Measurements from ENCODE around the gene TOX2. TPM values are rescaled to one million over a fixed set of nuclear protein-coding genes. Genes with fewer than 3 reads are reported as not detected.

Gene TOX2
- total and polyA plus RNA-seq, 2 of the 8 experiments (the other 6 are each of a cell fraction or from before 2014, with no cell fraction given): 1.8 to 3.4 TPM

- Histone ChIP-seq H3K36me3 (ENCODE audit: control insufficient read depth in 2 of 4, insufficient read depth in 4 of 4, low read length in 3 of 4) (no peaks in the 10 kb centered on the region), H3K9me3 (ENCODE audit: insufficient read depth in 2 of 2, low read depth in 1 of 2, low read length in 1 of 2) (no peaks in the 10 kb centered on the region), H3K23ac (ENCODE audit: insufficient read length) (no peak overlapping the region), H3K18ac (ENCODE audit: extremely low read depth, low read length) (no peak overlapping the region), H3K79me1 (ENCODE audit: low read depth, low read length) (no peaks in the 10 kb centered on the region), H3K4me3 (ENCODE audit: extremely low read depth in 1 of 4, insufficient read depth in 2 of 4, low read depth in 3 of 4, low read length in 4 of 4) (no peak overlapping the region), H3K27ac (ENCODE audit: low read depth, low read length) (no peak overlapping the region), H2AFZ (ENCODE audit: low read length) (no peak overlapping the region), H3K79me2 (ENCODE audit: control insufficient read depth in 1 of 2, insufficient read depth in 2 of 2, low read length in 2 of 2) (no peaks in the 10 kb centered on the region), H2AK5ac (ENCODE audit: low read depth, low read length) (no peak overlapping the region), H4K5ac (ENCODE audit: insufficient read length, low read depth, low read length) (no peak overlapping the region), H2BK12ac (ENCODE audit: low read depth, low read length) (no peak overlapping the region), H4K8ac (ENCODE audit: extremely low read depth, insufficient read depth, low read length) (no peak overlapping the region), H4K20me1 (replicated peaks in 1 of 2; ENCODE audit: control insufficient read depth in 1 of 2, insufficient read depth in 2 of 2, low read length in 2 of 2) (no peaks in the 10 kb centered on the region), H3K14ac (ENCODE audit: insufficient read length) (no peak overlapping the region), H2BK5ac (ENCODE audit: low read depth, low read length) (no peak overlapping the region), H3K4me2 (ENCODE audit: insufficient read depth in 1 of 2, low read depth in 2 of 2, low read length in 2 of 2) (no peak overlapping the region), H3K56ac (replicated peaks; ENCODE audit: insufficient read length, low read depth, low read length) (no peak overlapping the region), H4K91ac (replicated peaks; ENCODE audit: insufficient read length, low read length) (no peak overlapping the region), H3K23me2 (ENCODE audit: low read depth, low read length) (no peaks in the 10 kb centered on the region; the same call in 1 of the 2 replicates), H3K9ac (replicated peaks in 1 of 4; ENCODE audit: extremely low read depth in 1 of 4, low read depth in 3 of 4, low read length in 3 of 4) (no peak overlapping the region), H3K27me3 (replicated peaks in 1 of 4; ENCODE audit: control insufficient read depth in 3 of 4, extremely low read depth in 1 of 4, insufficient read depth in 3 of 4, low read length in 3 of 4) (no peaks in the 10 kb centered on the region), H2BK20ac (ENCODE audit: low read length) (no peak overlapping the region), H3K4ac (replicated peaks; ENCODE audit: insufficient read length, low read depth, low read length) (no peak overlapping the region), H2BK120ac (replicated peaks; ENCODE audit: low read depth, low read length) (no peak overlapping the region), H2BK15ac (ENCODE audit: low read length) (no peak overlapping the region), H3K4me1 (replicated peaks in 1 of 4; ENCODE audit: control insufficient read depth in 3 of 4, insufficient read depth in 4 of 4, low read length in 3 of 4) (no peaks in the 10 kb centered on the region; a peak in 1 of 7 replicates)
- POLR2A ChIA-PET (ENCODE audit: partially characterized antibody): no interaction called here
- DNase-seq (ENCODE audit: low read depth in 1 of 2, low spot score in 2 of 2) (no peak), FAIRE-seq (no peak)
- TF ChIP-seq RXRA (IDR thresholded peaks at IDR 0.05; ENCODE audit: insufficient read depth, low read depth, low read length): no peak
- TF ChIP-seq SUZ12 (IDR thresholded peaks at IDR 0.05; ENCODE audit: low read length): no peak
- TF ChIP-seq CEBPB (IDR thresholded peaks at IDR 0.05; ENCODE audit: low read depth, low read length): no peak
- TF ChIP-seq MAFK (IDR thresholded peaks at IDR 0.05; ENCODE audit: low read depth, low read length): peak; percentile 44; the same call in 1 of the 2 replicates
- no peak for TF ChIP-seq PHF8 (conservative IDR thresholded peaks at IDR 0.05; ENCODE audit: low read depth, low read length)
- 95% methylated on average over 2 of the region's 2 CpGs; no CpG with 5 or more reads in 1 of the 2 experiments for WGBS, 2 experiments (ENCODE audit: extremely low coverage in 1 of 2, insufficient coverage in 1 of 2, insufficient read length in 1 of 2, insufficient replicate concordance in 2 of 2, low coverage in 1 of 2, low lambda C conversion rate in 2 of 2, missing lambda C conversion rate in 1 of 2)
- CTCF ChIA-PET (ENCODE audit: partially characterized antibody): no interaction called here
These were observed 17.3 kb downstream of the TOX2 start for GRCh38 chr20:43931976-43932375.

All from H1 (cell line).